ENCODE results near the gene PDCL2. TPM values are rescaled to one million over a fixed set of nuclear protein-coding genes. Genes with fewer than 3 reads are reported as not detected.

Gene PDCL2
- total and polyA plus RNA-seq, 2 of the 13 experiments (the other 11 are each of a cell fraction or from before 2014, with no cell fraction given): not detected

DNA sequence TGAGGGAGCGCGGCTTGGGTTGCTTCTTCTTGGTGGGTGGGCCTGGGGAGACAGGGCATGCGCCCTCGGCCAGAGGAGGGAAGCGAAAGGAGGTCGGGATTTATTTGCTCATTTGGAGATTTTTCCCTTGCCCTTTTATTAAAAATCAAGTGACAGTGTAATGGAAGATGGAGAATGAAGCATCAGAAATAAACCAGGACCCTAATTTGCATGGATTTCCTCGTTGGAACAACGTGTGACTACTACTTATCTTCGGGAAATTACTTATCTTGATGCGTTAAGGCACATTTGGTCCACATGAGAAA, 44.6 kb downstream of the PDCL2 start:
- ATAC-seq: no peak
- H3K4me1 ChIP-seq (ENCODE audit: insufficient read depth, low read length): peaks cover 38% of the 10 kb centered on the region
- FAIRE-seq: no peak
- H3K9ac ChIP-seq (ENCODE audit: insufficient read depth, low read depth, low read length): peak overlapping the region; percentile 89; the same call in 1 of the 2 replicates
- no peaks in the 10 kb centered on the region for H3K9me3 ChIP-seq (ENCODE audit: low read length)
- in situ Hi-C loops (cut with HindIII; ENCODE audit: extremely low pct_ligation_motif_present, low pct_unique_long_range_greater_than_20kb): no loop called here
- POLR2A ChIA-PET: interaction anchor here (3.1 kb wide), 1 partner anchor 152 kb away, joined by 17 read pairs; the partner anchor contains the start of gene TMEM165
- 4% methylated on average over 10 of the region's 10 CpGs for WGBS (ENCODE audit: low lambda C conversion rate)
- peak overlapping the region; percentile 98 for H3K27ac ChIP-seq (ENCODE audit: extremely low read length, insufficient read depth, low read length)
- no peak for DNase-seq (ENCODE audit: low spot score)
- CTCF ChIA-PET (ENCODE audit: low intra/inter-chr PET ratio, low total read pairs): no interaction called here
- BruUV-seq (replicated peaks): TSS peak; percentile 77
- H3K4me2 ChIP-seq (ENCODE audit: low read depth, low read length): peak overlapping the region; percentile 69
- H3K79me2 ChIP-seq (ENCODE audit: insufficient read depth, low read length): peaks cover 28% of the 10 kb centered on the region
- H3K27me3 ChIP-seq (ENCODE audit: control insufficient read depth in 1 of 2, insufficient read depth in 2 of 2, low read length in 2 of 2): no peaks in the 10 kb centered on the region; a peak in 2 of 5 replicates
- H2AFZ ChIP-seq (ENCODE audit: low read length): peak overlapping the region; percentile 70
- intact Hi-C loops (cut with micrococcal nuclease; ENCODE audit: unreplicated experiment): loop anchor here (5.0 kb wide), 2 partner anchors 80 to 305 kb away; partner anchors contain the start of gene EXOC1
- no peaks in the 10 kb centered on the region; the same call in 1 of the 2 replicates for H4K20me1 ChIP-seq (ENCODE audit: insufficient read depth, low read length)
- no peaks in the 10 kb centered on the region for H3K36me3 ChIP-seq (replicated peaks in 1 of 2; ENCODE audit: control insufficient read depth in 1 of 2, insufficient read depth in 2 of 2, low read length in 2 of 2)
- H3K4me3 ChIP-seq (replicated peaks in 1 of 3; ENCODE audit: insufficient read depth in 1 of 3, low read depth in 2 of 3, low read length in 3 of 3): peak overlapping the region; percentile 78 to 91 (median 89)
- TF ChIP-seq MXI1 (IDR thresholded peaks at IDR 0.05; ENCODE audit: borderline replicate concordance, low read depth, low read length) (no peak), RXRB (CRISPR knock-in tag; IDR thresholded peaks at IDR 0.05; ENCODE audit: borderline replicate concordance) (no peak), HMG20B (CRISPR knock-in tag; conservative IDR thresholded peaks at IDR 0.05) (no peak), KAT8 (CRISPR knock-in tag; IDR thresholded peaks at IDR 0.05) (no peak), ZNF780A (CRISPR knock-in tag; IDR thresholded peaks at IDR 0.05) (no peak), ZBTB8A (CRISPR knock-in tag; IDR thresholded peaks at IDR 0.05; ENCODE audit: borderline replicate concordance, low read depth) (no peak), PHF8 (CRISPR knock-in tag; IDR thresholded peaks at IDR 0.05) (no peak), ZNF343 (CRISPR knock-in tag; IDR thresholded peaks at IDR 0.05) (no peak), SALL2 (CRISPR knock-in tag; IDR thresholded peaks at IDR 0.05) (no peak), TOE1 (CRISPR knock-in tag; IDR thresholded peaks at IDR 0.05) (no peak)
- TF ChIP-seq, protein P1, sequence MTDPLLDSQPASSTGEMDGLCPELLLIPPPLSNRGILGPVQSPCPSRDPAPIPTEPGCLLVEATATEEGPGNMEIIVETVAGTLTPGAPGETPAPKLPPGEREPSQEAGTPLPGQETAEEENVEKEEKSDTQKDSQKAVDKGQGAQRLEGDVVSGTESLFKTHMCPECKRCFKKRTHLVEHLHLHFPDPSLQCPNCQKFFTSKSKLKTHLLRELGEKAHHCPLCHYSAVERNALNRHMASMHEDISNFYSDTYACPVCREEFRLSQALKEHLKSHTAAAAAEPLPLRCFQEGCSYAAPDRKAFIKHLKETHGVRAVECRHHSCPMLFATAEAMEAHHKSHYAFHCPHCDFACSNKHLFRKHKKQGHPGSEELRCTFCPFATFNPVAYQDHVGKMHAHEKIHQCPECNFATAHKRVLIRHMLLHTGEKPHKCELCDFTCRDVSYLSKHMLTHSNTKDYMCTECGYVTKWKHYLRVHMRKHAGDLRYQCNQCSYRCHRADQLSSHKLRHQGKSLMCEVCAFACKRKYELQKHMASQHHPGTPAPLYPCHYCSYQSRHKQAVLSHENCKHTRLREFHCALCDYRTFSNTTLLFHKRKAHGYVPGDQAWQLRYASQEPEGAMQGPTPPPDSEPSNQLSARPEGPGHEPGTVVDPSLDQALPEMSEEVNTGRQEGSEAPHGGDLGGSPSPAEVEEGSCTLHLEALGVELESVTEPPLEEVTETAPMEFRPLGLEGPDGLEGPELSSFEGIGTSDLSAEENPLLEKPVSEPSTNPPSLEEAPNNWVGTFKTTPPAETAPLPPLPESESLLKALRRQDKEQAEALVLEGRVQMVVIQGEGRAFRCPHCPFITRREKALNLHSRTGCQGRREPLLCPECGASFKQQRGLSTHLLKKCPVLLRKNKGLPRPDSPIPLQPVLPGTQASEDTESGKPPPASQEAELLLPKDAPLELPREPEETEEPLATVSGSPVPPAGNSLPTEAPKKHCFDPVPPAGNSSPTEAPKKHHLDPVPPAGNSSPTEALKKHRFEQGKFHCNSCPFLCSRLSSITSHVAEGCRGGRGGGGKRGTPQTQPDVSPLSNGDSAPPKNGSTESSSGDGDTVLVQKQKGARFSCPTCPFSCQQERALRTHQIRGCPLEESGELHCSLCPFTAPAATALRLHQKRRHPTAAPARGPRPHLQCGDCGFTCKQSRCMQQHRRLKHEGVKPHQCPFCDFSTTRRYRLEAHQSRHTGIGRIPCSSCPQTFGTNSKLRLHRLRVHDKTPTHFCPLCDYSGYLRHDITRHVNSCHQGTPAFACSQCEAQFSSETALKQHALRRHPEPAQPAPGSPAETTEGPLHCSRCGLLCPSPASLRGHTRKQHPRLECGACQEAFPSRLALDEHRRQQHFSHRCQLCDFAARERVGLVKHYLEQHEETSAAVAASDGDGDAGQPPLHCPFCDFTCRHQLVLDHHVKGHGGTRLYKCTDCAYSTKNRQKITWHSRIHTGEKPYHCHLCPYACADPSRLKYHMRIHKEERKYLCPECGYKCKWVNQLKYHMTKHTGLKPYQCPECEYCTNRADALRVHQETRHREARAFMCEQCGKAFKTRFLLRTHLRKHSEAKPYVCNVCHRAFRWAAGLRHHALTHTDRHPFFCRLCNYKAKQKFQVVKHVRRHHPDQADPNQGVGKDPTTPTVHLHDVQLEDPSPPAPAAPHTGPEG (CRISPR knock-in tag; IDR thresholded peaks at IDR 0.05): 0 out of 2 replicates have a peak, but pooled peaks have one; percentile 19
- TF ChIP-seq, protein P2, sequence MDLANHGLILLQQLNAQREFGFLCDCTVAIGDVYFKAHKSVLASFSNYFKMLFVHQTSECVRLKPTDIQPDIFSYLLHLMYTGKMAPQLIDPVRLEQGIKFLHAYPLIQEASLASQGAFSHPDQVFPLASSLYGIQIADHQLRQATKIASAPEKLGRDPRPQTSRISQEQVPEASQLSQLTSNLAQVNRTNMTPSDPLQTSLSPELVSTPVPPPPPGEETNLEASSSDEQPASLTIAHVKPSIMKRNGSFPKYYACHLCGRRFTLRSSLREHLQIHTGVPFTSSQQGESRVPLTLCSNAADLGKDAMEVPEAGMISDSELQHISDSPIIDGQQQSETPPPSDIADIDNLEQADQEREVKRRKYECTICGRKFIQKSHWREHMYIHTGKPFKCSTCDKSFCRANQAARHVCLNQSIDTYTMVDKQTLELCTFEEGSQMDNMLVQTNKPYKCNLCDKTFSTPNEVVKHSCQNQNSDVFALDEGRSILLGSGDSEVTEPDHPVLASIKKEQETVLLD (CRISPR knock-in tag; IDR thresholded peaks at IDR 0.05; ENCODE audit: low read depth): no peak
- TF ChIP-seq, protein P3, sequence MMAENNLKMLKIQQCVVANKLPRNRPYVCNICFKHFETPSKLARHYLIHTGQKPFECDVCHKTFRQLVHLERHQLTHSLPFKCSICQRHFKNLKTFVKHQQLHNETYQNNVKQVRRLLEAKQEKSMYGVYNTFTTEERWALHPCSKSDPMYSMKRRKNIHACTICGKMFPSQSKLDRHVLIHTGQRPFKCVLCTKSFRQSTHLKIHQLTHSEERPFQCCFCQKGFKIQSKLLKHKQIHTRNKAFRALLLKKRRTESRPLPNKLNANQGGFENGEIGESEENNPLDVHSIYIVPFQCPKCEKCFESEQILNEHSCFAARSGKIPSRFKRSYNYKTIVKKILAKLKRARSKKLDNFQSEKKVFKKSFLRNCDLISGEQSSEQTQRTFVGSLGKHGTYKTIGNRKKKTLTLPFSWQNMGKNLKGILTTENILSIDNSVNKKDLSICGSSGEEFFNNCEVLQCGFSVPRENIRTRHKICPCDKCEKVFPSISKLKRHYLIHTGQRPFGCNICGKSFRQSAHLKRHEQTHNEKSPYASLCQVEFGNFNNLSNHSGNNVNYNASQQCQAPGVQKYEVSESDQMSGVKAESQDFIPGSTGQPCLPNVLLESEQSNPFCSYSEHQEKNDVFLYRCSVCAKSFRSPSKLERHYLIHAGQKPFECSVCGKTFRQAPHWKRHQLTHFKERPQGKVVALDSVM (CRISPR knock-in tag; IDR thresholded peaks at IDR 0.05): no peak
- TF ChIP-seq, protein P4, sequence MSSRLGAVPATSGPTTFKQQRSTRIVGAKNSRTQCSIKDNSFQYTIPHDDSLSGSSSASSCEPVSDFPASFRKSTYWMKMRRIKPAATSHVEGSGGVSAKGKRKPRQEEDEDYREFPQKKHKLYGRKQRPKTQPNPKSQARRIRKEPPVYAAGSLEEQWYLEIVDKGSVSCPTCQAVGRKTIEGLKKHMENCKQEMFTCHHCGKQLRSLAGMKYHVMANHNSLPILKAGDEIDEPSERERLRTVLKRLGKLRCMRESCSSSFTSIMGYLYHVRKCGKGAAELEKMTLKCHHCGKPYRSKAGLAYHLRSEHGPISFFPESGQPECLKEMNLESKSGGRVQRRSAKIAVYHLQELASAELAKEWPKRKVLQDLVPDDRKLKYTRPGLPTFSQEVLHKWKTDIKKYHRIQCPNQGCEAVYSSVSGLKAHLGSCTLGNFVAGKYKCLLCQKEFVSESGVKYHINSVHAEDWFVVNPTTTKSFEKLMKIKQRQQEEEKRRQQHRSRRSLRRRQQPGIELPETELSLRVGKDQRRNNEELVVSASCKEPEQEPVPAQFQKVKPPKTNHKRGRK (CRISPR knock-in tag; IDR thresholded peaks at IDR 0.05): no peak
